Common myeloid progenitor, CD34-positive (primary cell): ENCODE measurements around the gene SP140.
"Not testable (repeated sequence)": the region's sequence is repeated elsewhere in the genome, so short reads cannot be mapped to it uniquely, and the experiment has no call there.

Source experiments
- CTCF ChIA-PET: fragments of 350-600 bp; sonication (Branson Sonifier 250); formaldehyde crosslinking; loops from one replicate; lab custom pipeline; 2021; ENCODE audit warnings: antibody characterized with exemption; lab: Charles Lee
- POLR2A ChIA-PET: fragments of 350-600 bp; sonication (Branson Sonifier 250); formaldehyde crosslinking; loops from one replicate; lab custom pipeline; 2021; ENCODE audit warnings: antibody characterized with exemption; lab: Charles Lee
- DNase-seq, 3 donors: peaks; one replicate each; pipeline versions ENCODE4 v3.0.0 to v3.0.0-alpha.2; 2013
- H3K27ac ChIP-seq, 2 experiments: 1 replicate in 1 of 2; 2 replicates in 1 of 2; pipeline ENCODE4 v1.7.0; 2013; ENCODE audit warnings: inconsistent platforms in 2 of 2, low read length in 2 of 2, mild to moderate bottlenecking in 2 of 2, low read depth in 1 of 2, moderate library complexity in 1 of 2; ENCODE audit not compliant: severe bottlenecking in 2 of 2, insufficient read depth in 1 of 2, poor library complexity in 1 of 2
- H3K27me3 ChIP-seq, 5 experiments: replicated peaks in 2 of 5; 1 replicate in 3 of 5; 2 replicates in 2 of 5; pipeline versions ENCODE4 v1.6.1 to v1.7.0; 2013; ENCODE audit warnings: low read length in 4 of 5, mild to moderate bottlenecking in 2 of 5, moderate library complexity in 2 of 5, inconsistent platforms in 1 of 5; ENCODE audit not compliant: insufficient read depth in 5 of 5, control insufficient read depth in 4 of 5
- H3K36me3 ChIP-seq, 4 experiments: 1 replicate in 2 of 4; 2 replicates in 2 of 4; pipeline versions ENCODE4 v1.6.1 to v1.7.0; 2013; ENCODE audit warnings: low read length in 3 of 4, control low read depth in 1 of 4, mild to moderate bottlenecking in 1 of 4; ENCODE audit not compliant: control insufficient read depth in 4 of 4, insufficient read depth in 4 of 4
- H3K4me1 ChIP-seq, 4 experiments: 1 replicate in 3 of 4; 2 replicates in 1 of 4; pipeline versions ENCODE4 v1.6.1 to v1.7.1; 2013; ENCODE audit warnings: low read length in 3 of 4, mild to moderate bottlenecking in 3 of 4, control low read depth in 1 of 4, inconsistent platforms in 1 of 4, moderate library complexity in 1 of 4; ENCODE audit not compliant: control insufficient read depth in 4 of 4, insufficient read depth in 4 of 4; ENCODE audit errors: control extremely low read depth in 1 of 4
- H3K4me3 ChIP-seq, 7 experiments: 1 replicate in 4 of 7; 2 replicates in 3 of 7; pipeline versions ENCODE4 v1.5.1 to v1.7.0; 2013; ENCODE audit warnings: mild to moderate bottlenecking in 7 of 7, low read length in 6 of 7, moderate library complexity in 6 of 7, inconsistent platforms in 2 of 7, low read depth in 2 of 7, control low read depth in 1 of 7; ENCODE audit not compliant: insufficient read depth in 4 of 7, control insufficient read depth in 1 of 7; ENCODE audit errors: extremely low read depth in 1 of 7
- H3K9me3 ChIP-seq, 5 experiments: 1 replicate in 4 of 5; 2 replicates in 1 of 5; pipeline versions ENCODE4 v1.6.1 to v1.7.1; 2013; ENCODE audit warnings: low read length in 4 of 5, mild to moderate bottlenecking in 2 of 5, inconsistent platforms in 1 of 5, low read depth in 1 of 5, moderate library complexity in 1 of 5; ENCODE audit not compliant: control insufficient read depth in 4 of 5, insufficient read depth in 2 of 5; ENCODE audit errors: control extremely low read depth in 1 of 5
- WGBS: methylation state at CpG from one replicate; pipeline ENCODE4 v1.1.5; 2013; ENCODE audit not compliant: insufficient coverage; 5-methylcytosine and 5-hydroxymethylcytosine counted together

The SP140 gene

GRCh38 chr2:230329946-230330605, 104.5 kb downstream of the SP140 start:
- H3K27ac ChIP-seq, result no peak overlapping the region
- H3K4me1 ChIP-seq, result peaks cover 13 to 33% (median 16%) of the 10 kb centered on the region in 4 experiments
- H3K36me3 ChIP-seq, result peaks cover 3 to 18% (median 10%) of the 10 kb centered on the region in 4 experiments
- CTCF ChIA-PET, result no interaction called here
- no peaks in the 10 kb centered on the region for H3K27me3 ChIP-seq
- no peak overlapping the region for H3K4me3 ChIP-seq
- H3K9me3 ChIP-seq, result no peaks in the 10 kb centered on the region
- DNase-seq, result no peak
- WGBS, result 77% methylated on average over 5 of the region's 7 CpGs
- POLR2A ChIA-PET, result no interaction called here

- no peak overlapping the region for H3K4me3 ChIP-seq
- H3K27me3 ChIP-seq, result no peaks in the 10 kb centered on the region
- no peaks in the 10 kb centered on the region for H3K9me3 ChIP-seq
- ChIA-PET CTCF (no interaction called here), POLR2A (no interaction called here)
- DNase-seq, result no peak
- H3K4me1 ChIP-seq, result peaks cover 18 to 37% (median 22%) of the 10 kb centered on the region in 4 experiments
- WGBS, result 100% methylated on average over 5 of the region's 7 CpGs
- H3K27ac ChIP-seq, result no peak overlapping the region
- peaks cover 0 to 18% (median 10%) of the 10 kb centered on the region in 4 experiments for H3K36me3 ChIP-seq
Measured at GRCh38 chr2:230330725-230331124, 105.2 kb downstream of the SP140 start.

GRCh38 chr2:230335461-230335863, 109.9 kb downstream of the SP140 start:
- H3K4me3 ChIP-seq, result peak overlapping the region in 4 of 7 experiments; percentile 0 to 44 (median 3)
- peaks cover 8 to 13% (median 10%) of the 10 kb centered on the region in 4 experiments for H3K4me1 ChIP-seq
- peak overlapping the region; percentile 27 to 67 for H3K27ac ChIP-seq
- peak in 2 of 3 donors; percentile 35 to 51 for DNase-seq
- no peaks in the 10 kb centered on the region for H3K9me3 ChIP-seq
- CTCF ChIA-PET, result no interaction called here
- peaks cover 0 to 25% (median 13%) of the 10 kb centered on the region in 4 experiments for H3K36me3 ChIP-seq
- H3K27me3 ChIP-seq, result no peaks in the 10 kb centered on the region
- 5% methylated on average over 3 of the region's 3 CpGs for WGBS
- POLR2A ChIA-PET, result no interaction called here

GRCh38 chr2:230335864-230336506, 110.4 kb downstream of the SP140 start:
- 80% methylated on average over 2 of the region's 3 CpGs for WGBS
- Histone ChIP-seq H3K9me3 (no peaks in the 10 kb centered on the region), H3K4me1 (peaks cover 8 to 13% (median 10%) of the 10 kb centered on the region in 4 experiments), H3K27ac (peak overlapping the region in 1 of 2 experiments; percentile 67), H3K4me3 (peak overlapping the region in 4 of 7 experiments; percentile 0 to 30 (median 3)), H3K36me3 (peaks cover 0 to 25% (median 12%) of the 10 kb centered on the region in 4 experiments), H3K27me3 (no peaks in the 10 kb centered on the region)
- POLR2A ChIA-PET, result no interaction called here
- peak in 2 of 3 donors; percentile 43 to 62 for DNase-seq
- CTCF ChIA-PET, result no interaction called here

GRCh38 chr2:230341936-230342528, 116.5 kb downstream of the SP140 start:
- POLR2A ChIA-PET, DNase-seq, H3K27ac ChIP-seq, H3K4me1 ChIP-seq, H3K27me3 ChIP-seq, CTCF ChIA-PET, H3K4me3 ChIP-seq: not testable (repeated sequence)
- H3K9me3 ChIP-seq, result peaks cover 5 to 40% (median 8%) of the 10 kb centered on the region in 5 experiments
- WGBS, result 95% methylated on average over 3 of the region's 33 CpGs
- peaks cover 0 to 36% (median 7%) of the 10 kb centered on the region in 4 experiments for H3K36me3 ChIP-seq

- POLR2A ChIA-PET, DNase-seq, H3K4me3 ChIP-seq, H3K27me3 ChIP-seq, CTCF ChIA-PET, H3K27ac ChIP-seq, H3K4me1 ChIP-seq: not testable (repeated sequence)
- Histone ChIP-seq H3K9me3 (peaks cover 5 to 51% (median 10%) of the 10 kb centered on the region in 5 experiments), H3K36me3 (peaks cover 3 to 48% (median 10%) of the 10 kb centered on the region in 4 experiments)
- 100% methylated on average over 1 of the region's 2 CpGs for WGBS
Measured at GRCh38 chr2:230343041-230343624, 117.6 kb downstream of the SP140 start.
